ENCODE measurements around the gene RER1. TPM values are rescaled to one million over a fixed set of nuclear protein-coding genes. Genes with fewer than 3 reads are reported as not detected.
A peak's percentile ranks its signal among the peaks of the same experiment; 100 is the strongest.

The RER1 gene
- total RNA-seq, 1 donor from 2014 or later, result 118 TPM

- ATAC-seq, result no peak
- intact Hi-C loops (cut with DNase I), result no loop called here
- TF ChIP-seq CTCF (IDR thresholded peaks at IDR 0.05), result no peak
- H3K36me3 ChIP-seq, result no peaks in the 10 kb centered on the region
- H3K27ac ChIP-seq, result no peak overlapping the region
- H3K4me1 ChIP-seq, result no peaks in the 10 kb centered on the region
- DNase-seq, result peak; percentile 53
- no peaks in the 10 kb centered on the region for H3K9me3 ChIP-seq
- H3K4me3 ChIP-seq, result no peak overlapping the region
- H3K27me3 ChIP-seq, result no peaks in the 10 kb centered on the region
Measured at GRCh38 chr1:2348346-2349325, 43.0 kb upstream of the RER1 start.

GRCh38 chr1:2349806-2350205 lies 41.8 kb upstream of the RER1 start:
- H3K4me3 ChIP-seq, result no peak overlapping the region
- intact Hi-C loops (cut with DNase I), result no loop called here
- TF ChIP-seq CTCF (IDR thresholded peaks at IDR 0.05), result no peak
- no peaks in the 10 kb centered on the region for H3K4me1 ChIP-seq
- H3K27ac ChIP-seq, result no peak overlapping the region
- no peaks in the 10 kb centered on the region for H3K9me3 ChIP-seq
- DNase-seq (peak; percentile 36), ATAC-seq (no peak)
- no peaks in the 10 kb centered on the region for H3K27me3 ChIP-seq
- no peaks in the 10 kb centered on the region for H3K36me3 ChIP-seq

DNA sequence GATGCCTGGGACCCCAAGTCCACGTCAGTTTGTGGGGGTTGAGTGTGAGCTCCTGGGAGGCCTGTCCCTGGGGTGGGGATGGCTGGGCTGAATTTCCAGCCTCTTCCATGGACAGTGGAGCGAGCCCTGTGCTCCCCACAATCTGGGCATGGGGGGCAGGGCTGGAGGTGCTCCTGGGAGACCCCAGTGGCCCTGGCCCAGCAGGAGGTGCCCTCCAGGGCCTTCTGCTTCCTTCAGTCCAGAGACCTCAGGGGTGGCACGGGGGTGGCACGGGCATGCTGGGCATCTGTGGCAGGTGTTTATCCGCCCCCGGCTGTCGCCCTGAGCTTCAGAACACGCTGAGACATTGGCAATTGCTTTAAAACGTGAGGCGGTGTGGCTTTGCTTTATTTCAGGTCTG lies 41.1 kb upstream of the RER1 start:
- DNase-seq (peak; percentile 40), ATAC-seq (no peak)
- TF ChIP-seq CTCF (IDR thresholded peaks at IDR 0.05), result no peak
- intact Hi-C loops (cut with DNase I), result no loop called here
- no peaks in the 10 kb centered on the region for H3K27me3 ChIP-seq
- no peaks in the 10 kb centered on the region for H3K4me1 ChIP-seq
- H3K9me3 ChIP-seq, result no peaks in the 10 kb centered on the region
- no peak overlapping the region for H3K4me3 ChIP-seq
- no peaks in the 10 kb centered on the region for H3K36me3 ChIP-seq
- H3K27ac ChIP-seq, result no peak overlapping the region

- TF ChIP-seq CTCF (IDR thresholded peaks at IDR 0.05), result no peak
- intact Hi-C loops (cut with DNase I), result no loop called here
- Histone ChIP-seq H3K4me1 (no peaks in the 10 kb centered on the region), H3K9me3 (no peaks in the 10 kb centered on the region), H3K36me3 (no peaks in the 10 kb centered on the region), H3K4me3 (no peak overlapping the region), H3K27ac (no peak overlapping the region), H3K27me3 (no peaks in the 10 kb centered on the region)
- DNase-seq (peak; percentile 62), ATAC-seq (no peak)
Measured at GRCh38 chr1:2350911-2351655, 40.6 kb upstream of the RER1 start.

DNA sequence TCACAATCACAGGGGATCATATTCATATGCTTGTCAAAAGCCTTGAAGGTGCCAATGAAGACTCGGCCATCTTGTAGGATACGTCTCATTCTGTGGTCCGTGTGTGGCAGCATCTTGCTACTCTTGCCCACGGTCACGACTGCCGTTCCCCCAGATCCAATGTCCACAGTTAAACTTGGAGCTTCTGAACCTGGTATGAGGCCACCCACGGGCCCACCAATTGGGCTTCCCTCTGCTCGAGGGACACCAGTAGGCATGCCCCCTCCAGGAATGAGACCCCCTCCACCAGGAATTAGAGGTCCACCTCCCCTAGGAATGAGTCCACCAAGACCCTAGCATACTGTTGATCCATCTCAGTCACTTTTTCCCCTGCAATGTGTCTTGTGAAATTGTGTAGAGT lies 39.9 kb upstream of the RER1 start:
- Histone ChIP-seq H3K9me3 (no peaks in the 10 kb centered on the region), H3K27me3 (no peaks in the 10 kb centered on the region), H3K27ac (no peak overlapping the region), H3K4me3 (no peak overlapping the region), H3K4me1 (no peaks in the 10 kb centered on the region), H3K36me3 (no peaks in the 10 kb centered on the region)
- intact Hi-C loops (cut with DNase I), result no loop called here
- DNase-seq, result peak; percentile 27
- ATAC-seq, result no peak
- TF ChIP-seq CTCF (IDR thresholded peaks at IDR 0.05), result no peak

Data from upper lobe of right lung (tissue), 1 donor.